Neural cell (in vitro differentiated cells): ENCODE data around the gene AK1. TPM values are rescaled to one million over a fixed set of nuclear protein-coding genes. Genes with fewer than 3 reads are reported as not detected.

Experiments used
- H2AFZ ChIP-seq: fragments of 200-600, 300-800 bp; sonication (generic), shearing (Covaris generic); 2 replicates; pipeline ENCODE4 v1.6.0; 2014; ENCODE audit warnings: low read depth, mild to moderate bottlenecking, antibody characterized with exemption, low read length, moderate library complexity
- H3F3A ChIP-seq: fragments of 200-600 bp; shearing (Covaris generic); 2 replicates; pipeline ENCODE4 v1.6.1; 2016; ENCODE audit warnings: mild to moderate bottlenecking, moderate library complexity, mixed read lengths, antibody characterized with exemption, low read length; ENCODE audit not compliant: insufficient read depth, poor library complexity, severe bottlenecking
- H3K27ac ChIP-seq: fragments of 200-600, 300-800 bp; sonication (generic), shearing (Covaris generic); 2 replicates; pipeline ENCODE4 v1.5.1; 2014; ENCODE audit warnings: mild to moderate bottlenecking, low read length, moderate library complexity
- H3K27me3 ChIP-seq: fragments of 300-800, 200-600 bp; sonication (generic), shearing (Covaris generic); 2 replicates; pipeline ENCODE4 v1.6.0; 2014; ENCODE audit warnings: mild to moderate bottlenecking, low read depth, low read length, moderate library complexity; ENCODE audit not compliant: insufficient read depth
- H3K36me3 ChIP-seq: fragments of 300-800, 200-600 bp; sonication (generic), shearing (Covaris generic); 2 replicates; pipeline ENCODE4 v1.5.1; 2014; ENCODE audit warnings: mild to moderate bottlenecking, antibody characterized with exemption, low read length, moderate library complexity; ENCODE audit not compliant: insufficient read depth
- H3K4me2 ChIP-seq: fragments of 300-800, 200-600 bp; sonication (generic), shearing (Covaris generic); 2 replicates; pipeline ENCODE4 v1.6.0; 2014; ENCODE audit warnings: mild to moderate bottlenecking, low read length
- H3K4me3 ChIP-seq: fragments of 300-800, 200-600 bp; sonication (generic), shearing (Covaris generic); 2 replicates; pipeline ENCODE4 v1.5.1; 2014; ENCODE audit warnings: mild to moderate bottlenecking, low read length, moderate library complexity
- H3K79me2 ChIP-seq: fragments of 200-600 bp; shearing (Covaris generic); replicated peaks from 2 replicates; pipeline ENCODE4 v1.6.0; 2014; ENCODE audit warnings: mild to moderate bottlenecking, low read length, moderate library complexity; ENCODE audit not compliant: insufficient read depth
- H3K9ac ChIP-seq: fragments of 300-800, 200-600 bp; sonication (generic), shearing (Covaris generic); 2 replicates; pipeline ENCODE4 v1.6.1; 2016; ENCODE audit warnings: mild to moderate bottlenecking, low read length, mixed read lengths
- H3K9me2 ChIP-seq: fragments of 200-600 bp; shearing (Covaris generic); 2 replicates; pipeline ENCODE4 v1.6.1; 2016; ENCODE audit warnings: mild to moderate bottlenecking, low read length, mixed read lengths; ENCODE audit not compliant: insufficient read depth
- H3K9me3 ChIP-seq: fragments of 200-600, 300-800 bp; sonication (generic), shearing (Covaris generic); 2 replicates; pipeline ENCODE4 v1.6.1; 2016; ENCODE audit warnings: mild to moderate bottlenecking, mixed run types, low read length, moderate library complexity, mixed read lengths
- H4K20me1 ChIP-seq: fragments of 200-600 bp; shearing (Covaris generic); 2 replicates; pipeline ENCODE4 v1.6.1; 2016; ENCODE audit warnings: mild to moderate bottlenecking, mixed run types; ENCODE audit not compliant: insufficient read depth
- CTCF ChIP-seq: fragments of 450-650 bp; IDR thresholded peaks from 2 replicates; pipeline ENCODE4 v1.5.1; 2014; ENCODE audit warnings: antibody characterized with exemption, mild to moderate bottlenecking, moderate library complexity; ENCODE audit not compliant: poor library complexity, severe bottlenecking
- EP300 ChIP-seq: fragments of 450-650 bp; conservative IDR thresholded peaks from 2 replicates; pipeline ENCODE4 v1.6.1; 2014; ENCODE audit warnings: antibody characterized with exemption, mild to moderate bottlenecking, moderate library complexity; ENCODE audit not compliant: poor library complexity, severe bottlenecking
- EZH2 ChIP-seq: fragments of 200-600, 300-800 bp; shearing (Covaris generic), sonication (generic); IDR thresholded peaks from 2 replicates; pipeline ENCODE4 v1.6.1; 2014; ENCODE audit warnings: antibody characterized with exemption, low read length, borderline replicate concordance, mild to moderate bottlenecking; ENCODE audit not compliant: insufficient read depth, poor library complexity, severe bottlenecking
- MXI1 ChIP-seq: fragments of 450-650 bp; conservative IDR thresholded peaks from 2 replicates; pipeline ENCODE4 v1.6.1; 2014; ENCODE audit warnings: antibody characterized with exemption, mild to moderate bottlenecking; ENCODE audit not compliant: poor library complexity, severe bottlenecking
- POLR2AphosphoS5 ChIP-seq: IDR thresholded peaks from 2 replicates; pipeline ENCODE4 v1.6.1; 2012
- RAD21 ChIP-seq: fragments of 450-650 bp; conservative IDR thresholded peaks from 2 replicates; pipeline ENCODE4 v1.6.1; 2014; ENCODE audit warnings: antibody characterized with exemption, mild to moderate bottlenecking, moderate library complexity
- REST ChIP-seq: IDR thresholded peaks from 2 replicates; pipeline ENCODE4 v1.6.1; 2012; ENCODE audit warnings: borderline replicate concordance
- SMC3 ChIP-seq: fragments of 450-650 bp; conservative IDR thresholded peaks from 2 replicates; pipeline ENCODE4 v1.6.1; 2014; ENCODE audit warnings: antibody characterized with exemption, mild to moderate bottlenecking, moderate library complexity; ENCODE audit not compliant: poor library complexity
- TAF1 ChIP-seq: IDR thresholded peaks from 2 replicates; pipeline ENCODE4 v1.6.1; 2012; ENCODE audit warnings: low read depth
- polyA plus RNA-seq: library from polyadenylated mRNA; depleted of rRNA; stranded (reverse); fragments of >200 nt; gene quantifications from 2 replicates; pipeline ENCODE4 v1.2.3, GENCODE V29; 2014

Gene AK1
- polyA plus RNA-seq, 1 donor from 2014 or later: 105 TPM

GRCh38 chr9:127917603-127918002 is 40.1 kb upstream of the AK1 start:
- Histone ChIP-seq H3K79me2 (no peaks in the 10 kb centered on the region), H3K4me3 (peak overlapping the region; percentile 70), H3K9me2 (no peaks in the 10 kb centered on the region), H3K9ac (peak overlapping the region; percentile 61), H3F3A (no peaks in the 10 kb centered on the region), H3K27ac (no peak overlapping the region), H2AFZ (no peak overlapping the region), H3K36me3 (no peaks in the 10 kb centered on the region), H3K27me3 (no peaks in the 10 kb centered on the region), H3K4me2 (no peak overlapping the region), H4K20me1 (no peaks in the 10 kb centered on the region), H3K9me3 (no peaks in the 10 kb centered on the region)
- TF ChIP-seq EZH2 (no peak), TAF1 (no peak), SMC3 (no peak), RAD21 (no peak)

DNA sequence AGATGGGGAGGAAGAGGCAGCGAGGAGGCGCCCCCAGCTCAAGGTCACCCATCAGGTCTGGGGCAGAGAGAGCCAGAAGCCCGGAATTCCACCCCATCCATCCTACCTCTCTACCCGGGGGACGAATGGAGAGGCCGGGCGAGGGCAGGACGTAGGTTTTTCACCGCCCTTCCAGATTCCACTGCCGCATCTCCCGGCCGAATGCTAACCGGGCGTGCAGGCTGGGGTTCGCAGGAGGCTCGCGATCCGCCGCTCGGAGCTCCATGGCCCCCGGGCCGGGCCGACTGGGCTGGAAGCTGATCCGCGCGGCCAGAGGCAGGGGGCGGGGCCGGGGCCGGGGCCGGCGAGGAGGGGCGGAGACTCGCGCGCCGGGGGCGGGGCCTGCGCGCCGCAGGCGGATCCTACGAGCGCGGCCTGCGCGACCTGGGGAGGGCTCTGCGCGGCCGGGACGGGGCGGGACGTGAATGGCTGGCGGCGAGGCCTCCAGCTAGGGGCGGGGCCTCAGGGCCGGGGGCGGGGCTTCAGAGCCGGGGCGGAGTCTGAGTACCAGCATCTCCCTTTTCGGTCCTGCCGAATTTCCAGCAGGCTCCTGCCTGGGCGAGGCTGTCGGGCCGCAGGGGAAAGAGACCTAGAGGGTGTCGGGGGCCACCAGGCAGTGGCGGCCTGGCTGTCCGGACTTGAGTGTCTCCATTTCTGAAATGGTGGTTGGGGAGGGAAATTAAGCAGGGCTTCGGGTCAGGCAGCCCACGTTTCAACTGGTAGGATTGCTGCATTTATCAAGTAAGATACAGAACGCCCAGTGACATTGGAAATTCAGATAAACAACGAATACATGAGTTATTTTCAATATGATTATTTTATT is 39.5 kb upstream of the AK1 start, which contains the start of gene ST6GALNAC4:
ST6GALNAC4 (minus strand) TSS at position 322 of the 862 bp plus-strand sequence. CDS start 622 bp downstream, outside the sequence.
- H3K9ac ChIP-seq: peak within 1 kb of the TSS; percentile 61
- H3K4me2 ChIP-seq: peak within 1 kb of the TSS; percentile 65
- no peaks in the 10 kb centered on the region for H4K20me1 ChIP-seq
- H3K9me2 ChIP-seq: no peaks in the 10 kb centered on the region
- no peaks in the 10 kb centered on the region for H3K27me3 ChIP-seq
- no peaks in the 10 kb centered on the region for H3F3A ChIP-seq
- TF ChIP-seq MXI1 (peak; percentile 14), POLR2AphosphoS5 (no peak)
- H3K27ac ChIP-seq: peak within 1 kb of the TSS; percentile 9
- no peaks in the 10 kb centered on the region for H3K79me2 ChIP-seq
- H3K36me3 ChIP-seq: no peaks in the 10 kb centered on the region
- no peaks in the 10 kb centered on the region for H3K9me3 ChIP-seq
- peak within 1 kb of the TSS; percentile 70 for H3K4me3 ChIP-seq
- peak within 1 kb of the TSS; percentile 65 for H2AFZ ChIP-seq

DNA sequence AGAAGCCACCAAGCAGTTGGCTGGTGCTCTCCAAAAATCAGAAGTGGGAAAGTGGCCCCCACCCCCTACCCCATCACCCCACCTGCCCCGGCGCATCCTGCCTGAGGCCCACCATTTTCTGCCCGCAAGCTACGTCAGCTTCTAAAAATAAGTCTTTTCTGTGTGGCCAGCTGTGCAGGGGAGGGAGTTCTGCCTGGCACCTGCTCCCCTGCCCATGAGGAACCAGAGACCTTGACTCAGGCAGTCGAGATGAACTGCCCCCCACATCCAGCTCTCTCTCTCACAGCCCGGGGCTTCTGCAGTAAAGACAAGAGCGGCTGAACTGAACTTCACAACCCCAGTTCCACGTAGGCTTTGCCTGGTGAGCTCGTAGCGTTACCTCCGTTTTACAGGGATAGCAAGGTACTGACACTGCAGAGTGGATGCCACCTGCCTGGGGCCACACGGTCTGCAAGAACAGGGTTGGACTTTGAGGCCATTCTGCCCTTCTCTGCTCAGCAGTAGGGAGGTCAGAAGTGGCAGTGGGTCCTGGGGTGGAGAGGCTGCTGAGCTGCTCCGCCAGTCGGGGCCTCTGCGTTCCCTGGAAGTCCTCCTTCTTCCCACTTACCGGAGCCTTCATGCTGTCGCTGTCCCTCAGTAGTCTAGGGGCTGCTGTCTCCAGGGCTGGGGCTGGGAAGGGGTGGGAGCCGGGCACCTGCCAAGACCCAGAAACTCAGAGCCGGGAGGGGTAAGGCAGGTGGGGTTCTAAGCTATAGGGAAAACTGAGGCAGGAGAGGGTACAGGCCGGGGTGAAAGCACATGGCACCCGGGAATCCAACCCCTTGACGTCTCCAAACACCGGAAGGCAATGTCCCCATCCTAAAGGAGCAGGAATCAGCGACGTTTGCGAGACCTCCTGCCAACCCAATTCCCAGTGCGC is 38.6 kb upstream of the AK1 start:
- TF ChIP-seq SMC3: no peak
- no peak for TF ChIP-seq REST
- TF ChIP-seq MXI1: no peak
- no peak for TF ChIP-seq CTCF
- no peak for TF ChIP-seq EP300
- TF ChIP-seq TAF1: no peak
- TF ChIP-seq RAD21: no peak
- no peak for TF ChIP-seq EZH2
- TF ChIP-seq POLR2AphosphoS5: no peak
- Histone ChIP-seq H3K79me2 (no peaks in the 10 kb centered on the region), H3K4me2 (no peak overlapping the region), H3K9me2 (no peaks in the 10 kb centered on the region), H3K4me3 (peak overlapping the region; percentile 70), H3K36me3 (no peaks in the 10 kb centered on the region), H3K9ac (peak overlapping the region; percentile 61), H4K20me1 (no peaks in the 10 kb centered on the region), H3K27me3 (no peaks in the 10 kb centered on the region), H3K9me3 (no peaks in the 10 kb centered on the region), H3F3A (no peaks in the 10 kb centered on the region), H3K27ac (peak overlapping the region; percentile 9), H2AFZ (no peak overlapping the region)
